HG02623 (cell line): ENCODE results near the gene CSNK1A1L.

ENCODE experiments used
- ATAC-seq: cut with Tn5 transposase; IDR thresholded peaks from one replicate; pipeline ENCODE4 v1.9.1; 2021; ENCODE audit warnings: moderate library complexity; ENCODE audit not compliant: unreplicated experiment

The CSNK1A1L gene

DNA sequence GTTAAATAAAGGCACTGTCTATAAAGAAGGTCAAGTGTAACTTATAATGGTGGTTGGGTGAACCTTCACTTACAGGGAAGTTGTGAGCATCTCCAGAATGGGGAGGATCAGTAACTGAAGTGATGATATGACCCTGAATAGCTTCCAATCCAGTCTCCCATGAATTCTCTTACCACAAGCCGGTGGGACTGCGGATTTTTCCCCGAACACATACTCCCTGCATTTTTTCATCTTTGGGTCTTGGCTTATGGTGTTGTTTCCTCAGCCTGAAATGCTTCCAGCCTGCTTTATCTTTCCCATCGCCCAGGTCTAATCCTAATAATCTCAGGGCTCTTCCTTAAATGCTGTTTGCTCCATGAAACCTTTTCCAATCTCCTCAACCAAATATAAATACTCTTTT, 2.0 kb upstream of the CSNK1A1L start:
- no peak for ATAC-seq

DNA sequence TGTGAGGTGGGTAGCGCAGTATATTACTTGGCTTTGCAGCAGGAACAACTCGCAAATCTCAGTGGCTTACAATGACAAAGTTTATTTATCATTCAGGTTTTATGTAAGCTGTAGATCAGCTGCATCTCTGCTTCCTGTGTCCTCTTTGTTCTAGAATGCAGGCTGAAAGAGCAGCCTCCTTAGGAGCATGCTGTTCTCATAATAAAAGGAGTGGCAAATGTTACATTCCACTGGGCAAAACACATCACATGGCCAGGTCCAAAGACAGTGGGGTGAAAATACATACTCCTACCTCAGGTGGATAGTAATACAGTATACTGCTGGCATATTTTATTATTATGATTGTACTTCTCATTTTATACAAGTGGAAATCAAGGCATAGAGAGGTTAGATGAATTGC, 1.2 kb upstream of the CSNK1A1L start:
- ATAC-seq: no peak

- no peak for ATAC-seq
Observed at GRCh38 chr13:37102896-37103295, 2.6 kb downstream of the CSNK1A1L start.

DNA sequence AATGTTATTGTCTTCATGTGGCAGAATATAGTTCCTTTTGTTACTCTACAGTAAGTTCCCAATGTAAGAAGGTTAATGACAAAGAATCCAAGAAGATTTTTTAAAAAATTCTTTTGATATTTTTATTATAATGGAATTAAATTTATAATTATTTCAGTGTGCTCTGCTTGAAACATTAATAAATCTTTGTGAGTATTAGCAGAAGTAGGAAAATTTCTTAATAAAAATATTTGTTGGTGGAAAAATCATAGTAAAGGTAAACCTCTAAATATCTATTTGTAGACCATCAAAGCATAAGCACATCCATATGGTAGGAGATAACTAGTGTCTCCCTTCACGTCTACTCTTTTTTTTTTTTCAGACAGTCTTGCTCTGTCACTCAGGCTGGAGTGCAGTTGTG, 4.3 kb downstream of the CSNK1A1L start:
- no peak for ATAC-seq

DNA sequence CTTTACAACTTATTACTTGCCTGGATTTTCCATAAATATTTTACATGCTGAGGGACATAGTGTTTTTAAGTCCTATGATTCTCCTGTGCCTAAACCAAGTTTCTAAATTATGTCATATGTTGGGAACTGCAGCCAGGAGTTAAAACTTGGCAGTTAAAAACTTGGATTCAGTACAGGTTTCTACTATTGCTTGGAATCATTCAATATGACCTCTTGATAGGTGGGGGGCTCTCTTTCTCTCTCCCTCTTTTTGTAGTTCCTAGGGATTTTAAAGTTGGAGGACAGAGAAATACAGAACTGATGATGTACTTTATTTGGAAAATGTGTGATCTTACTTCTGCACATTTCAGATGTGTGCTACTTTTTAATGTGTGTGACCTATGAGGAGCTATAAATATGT, 4.7 kb downstream of the CSNK1A1L start:
- ATAC-seq: no peak

GRCh38 chr13:37097076-37097475, 8.4 kb downstream of the CSNK1A1L start:
- no peak for ATAC-seq

DNA sequence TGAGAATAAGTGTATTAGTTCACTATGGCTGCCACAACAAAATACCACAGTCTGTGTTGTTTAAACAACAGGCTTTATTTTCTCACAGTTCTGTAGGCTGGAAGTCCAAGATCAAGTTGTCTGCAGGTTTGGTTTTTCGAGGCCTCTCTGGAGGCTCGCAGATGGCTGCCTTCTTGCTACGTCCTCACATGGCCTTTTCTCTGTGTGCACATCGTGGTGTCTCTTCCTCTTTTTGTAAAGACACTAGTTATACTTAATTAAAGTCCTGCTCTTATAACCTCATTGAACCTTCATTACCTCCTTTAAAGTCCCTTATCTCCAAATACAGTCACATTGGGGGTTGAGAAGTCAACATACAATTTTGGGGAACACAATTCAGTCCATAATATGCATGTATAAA, 10.6 kb downstream of the CSNK1A1L start:
- no peak for ATAC-seq

- no peak for ATAC-seq
Observed at GRCh38 chr13:37094099-37094498, 11.4 kb downstream of the CSNK1A1L start.

DNA sequence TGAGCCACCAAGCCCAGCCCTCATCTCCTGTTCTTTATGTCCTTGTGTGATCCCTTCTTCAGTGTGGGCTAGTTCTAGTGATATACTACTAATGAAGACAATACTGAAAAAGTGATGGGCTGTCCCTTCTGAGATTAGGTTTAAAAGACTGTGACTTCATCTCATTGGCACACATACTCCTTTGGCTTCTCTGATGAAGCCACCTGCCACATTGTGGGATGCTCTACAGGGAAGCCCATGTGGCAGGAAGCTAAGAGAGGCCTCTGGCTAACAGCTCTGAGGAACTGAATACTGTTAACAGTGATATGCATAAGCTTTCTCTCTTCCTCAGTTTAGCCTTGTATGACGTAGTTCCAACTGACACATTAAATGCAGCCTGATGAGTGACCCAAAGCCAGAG, 13.6 kb downstream of the CSNK1A1L start:
- no peak for ATAC-seq

DNA sequence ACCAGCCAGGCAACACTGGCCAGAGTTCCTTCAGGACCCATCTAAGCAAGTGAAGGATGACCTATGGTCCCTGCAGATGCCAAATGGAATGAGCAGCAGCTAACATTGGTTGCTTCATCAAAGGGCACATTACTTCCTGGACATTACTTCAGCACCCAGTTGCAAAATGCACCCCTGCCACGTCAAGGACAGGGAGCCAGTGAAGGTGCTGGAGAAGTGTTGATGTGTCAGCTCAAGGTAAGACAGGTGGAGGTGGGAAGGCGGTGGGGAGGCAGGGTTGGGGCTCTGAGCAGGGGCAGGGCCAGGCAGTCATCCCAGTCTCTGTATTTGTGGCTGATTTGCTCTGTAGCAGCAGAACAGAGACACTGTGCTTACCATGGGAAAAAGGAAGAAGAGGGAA, 14.6 kb downstream of the CSNK1A1L start:
- no peak for ATAC-seq

DNA sequence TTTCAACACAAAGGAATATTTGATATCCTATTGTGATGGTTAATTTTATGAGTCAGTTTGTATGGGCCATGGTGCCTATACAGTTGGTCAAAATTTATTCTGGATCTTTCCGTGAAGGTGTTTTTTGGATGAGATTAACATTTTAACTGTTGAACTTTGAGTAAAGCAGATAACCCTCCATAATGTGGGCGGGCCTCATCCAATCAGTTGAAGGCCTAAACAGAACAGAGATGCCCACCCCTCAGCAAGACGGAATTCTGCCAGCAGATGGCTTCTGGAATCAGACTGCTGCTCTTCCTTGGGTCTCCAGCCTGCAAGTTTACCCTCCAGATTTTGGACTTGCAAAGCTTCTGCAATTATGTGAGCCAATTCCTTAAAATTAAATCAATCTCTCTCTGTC, 16.0 kb downstream of the CSNK1A1L start:
- no peak for ATAC-seq

GRCh38 chr13:37087486-37087885, 18.0 kb downstream of the CSNK1A1L start:
- ATAC-seq: no peak

- no peak for ATAC-seq
Observed at GRCh38 chr13:37085606-37086005, 19.9 kb downstream of the CSNK1A1L start.

DNA sequence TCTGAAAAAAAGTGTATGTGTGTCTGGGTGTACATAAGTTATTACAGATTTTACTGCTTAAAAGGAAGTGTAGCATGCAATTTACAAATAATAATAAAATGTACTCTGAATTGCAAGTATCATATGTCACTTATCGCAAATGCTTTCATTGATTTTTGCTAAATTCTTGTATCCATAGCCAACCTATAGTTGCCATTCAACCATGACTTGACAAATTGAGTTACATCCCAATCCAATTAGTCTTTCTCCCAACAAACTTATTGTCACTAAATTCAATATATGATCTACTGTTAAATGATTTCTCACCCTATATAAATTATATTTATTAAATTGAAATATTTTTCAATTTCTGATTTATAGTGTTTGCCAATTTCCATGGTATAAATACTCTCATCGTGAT, 28.6 kb downstream of the CSNK1A1L start:
- no peak for ATAC-seq

DNA sequence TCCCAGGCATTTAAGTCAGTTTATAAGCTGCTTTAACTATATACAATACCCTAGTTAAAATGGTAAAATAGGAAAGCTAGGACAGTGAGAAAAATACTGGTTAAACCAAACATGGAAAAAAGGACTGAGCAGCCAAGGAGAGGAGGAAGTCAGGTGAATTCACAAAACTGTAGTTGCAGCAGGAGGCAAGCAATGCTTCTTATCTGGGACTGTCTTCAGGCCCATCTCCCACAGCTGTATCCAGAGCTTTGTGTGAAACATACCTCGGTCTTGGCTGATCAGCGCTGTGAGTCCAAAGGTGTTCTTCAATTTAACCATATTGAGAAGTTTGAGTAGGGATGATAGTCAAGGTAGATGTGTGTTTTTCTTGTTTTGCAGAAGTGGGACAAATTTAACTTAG, 30.3 kb downstream of the CSNK1A1L start:
- no peak for ATAC-seq

- no peak for ATAC-seq
Observed at GRCh38 chr13:37074703-37075102, 30.8 kb downstream of the CSNK1A1L start.

DNA sequence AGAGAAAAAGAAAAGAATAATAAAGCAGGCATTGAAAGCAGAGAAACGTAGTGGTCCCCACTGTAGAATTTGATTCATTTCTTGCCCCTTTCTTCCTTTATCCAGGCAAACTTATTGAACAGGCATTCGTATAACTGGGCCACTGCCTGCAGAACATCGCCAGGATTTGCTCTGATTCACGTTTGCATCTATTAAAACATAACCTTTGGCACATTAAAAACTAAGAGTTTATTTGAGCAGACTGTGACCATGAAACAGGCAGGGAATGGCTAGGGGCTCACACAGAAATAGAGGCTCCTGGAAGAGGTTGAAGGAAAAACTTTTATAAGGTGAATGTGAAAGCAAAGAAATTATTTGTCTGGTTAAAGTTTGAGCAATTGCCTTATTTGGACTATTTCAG, 33.4 kb downstream of the CSNK1A1L start:
- ATAC-seq: no peak

- ATAC-seq: no peak
Observed at GRCh38 chr13:37070956-37071355, 34.5 kb downstream of the CSNK1A1L start.

DNA sequence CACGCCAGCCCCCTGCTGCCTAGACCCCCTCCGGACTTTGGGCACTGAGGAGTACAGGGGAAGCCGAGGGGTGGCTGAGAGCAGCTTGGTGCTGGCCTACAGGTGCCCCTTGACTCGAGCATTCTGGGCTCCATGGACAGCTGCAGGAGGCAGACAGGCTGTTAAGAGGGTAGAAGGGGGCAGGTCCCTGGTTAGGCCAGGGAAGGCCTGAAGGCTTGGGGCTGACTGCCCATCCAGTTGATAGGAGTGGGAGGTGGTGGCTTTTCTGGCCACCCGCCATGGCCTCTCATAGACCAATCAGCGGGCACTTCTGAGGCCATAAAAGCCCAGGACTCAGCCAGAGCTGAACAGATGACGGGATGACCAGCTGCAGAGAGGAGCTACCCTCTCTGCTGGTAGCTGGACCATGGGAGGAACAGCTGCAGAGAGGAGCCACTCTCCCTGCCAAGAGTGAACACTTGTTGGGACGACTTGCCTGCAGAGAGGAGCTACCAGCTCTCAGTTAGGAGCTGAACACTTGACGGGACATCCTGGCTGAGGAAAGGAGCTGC, 35.2 kb downstream of the CSNK1A1L start:
- no peak for ATAC-seq

DNA sequence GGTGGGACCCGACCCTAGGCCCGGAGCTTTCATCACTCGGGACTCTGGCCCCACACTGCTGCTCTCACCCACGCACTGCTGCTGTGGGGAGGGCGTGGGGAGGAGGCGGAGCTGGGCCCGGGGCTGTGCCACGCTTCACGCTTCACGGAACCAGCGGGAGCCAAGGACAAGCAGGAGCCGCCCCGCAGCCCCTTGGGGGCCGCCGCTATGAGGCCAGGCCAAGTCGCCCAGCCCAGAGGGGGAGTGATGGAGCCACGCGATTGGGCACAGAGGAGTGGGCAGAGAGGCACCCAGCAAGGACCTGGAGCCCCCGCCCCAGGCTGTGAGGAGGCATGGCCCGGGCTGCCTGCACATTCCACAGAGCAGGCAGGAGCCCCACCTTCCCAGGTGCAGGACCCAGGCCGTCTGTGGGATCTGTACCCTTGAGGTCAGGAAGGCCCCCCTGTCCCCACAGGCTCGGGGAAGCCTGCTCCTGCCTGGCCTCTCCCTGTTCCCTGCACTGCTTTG, 35.8 kb downstream of the CSNK1A1L start:
- ATAC-seq: no peak

GRCh38 chr13:37068962-37069361, 36.5 kb downstream of the CSNK1A1L start:
- no peak for ATAC-seq

DNA sequence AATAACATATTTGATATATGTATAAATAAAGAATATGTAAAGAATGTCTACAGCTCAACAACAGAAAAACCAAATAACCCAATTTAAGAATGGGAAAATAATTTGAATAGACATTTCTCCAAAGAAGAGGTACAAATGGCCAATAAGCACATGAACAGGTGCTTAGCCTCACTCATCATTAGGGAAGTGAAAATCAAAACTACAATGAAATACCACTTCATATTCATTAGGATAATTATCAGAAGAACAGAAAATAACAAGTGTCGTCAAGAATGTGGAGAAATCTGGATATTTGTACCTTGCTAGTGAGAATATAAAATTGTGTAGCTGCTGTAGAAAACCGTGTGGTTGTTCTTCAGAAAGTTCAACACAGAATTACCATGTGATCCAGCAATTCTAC, 37.6 kb downstream of the CSNK1A1L start:
- ATAC-seq: peak; percentile 68

GRCh38 chr13:37065890-37066526, 39.5 kb downstream of the CSNK1A1L start:
- ATAC-seq: no peak
